H9 (cell line): Measurements from ENCODE around the gene CLECL1. TPM values are rescaled to one million over a fixed set of nuclear protein-coding genes. Genes with fewer than 3 reads are reported as not detected.

Source experiments
- DNase-seq: peaks from one replicate; pipeline ENCODE4 v3.0.0-alpha.2; 2017
- H2AFZ ChIP-seq: one replicate; pipeline ENCODE4 v1.6.1; 2013; ENCODE audit warnings: mild to moderate bottlenecking, low read length, control low read depth, moderate library complexity
- H2AK5ac ChIP-seq: 2 replicates; pipeline ENCODE4 v1.6.1; 2013; ENCODE audit warnings: low read length, control low read depth, mixed read lengths; ENCODE audit not compliant: insufficient read length
- H2BK120ac ChIP-seq: one replicate; pipeline ENCODE4 v1.6.1; 2013; ENCODE audit warnings: low read depth, mild to moderate bottlenecking, low read length, control low read depth, inconsistent platforms; ENCODE audit not compliant: poor library complexity, severe bottlenecking
- H2BK12ac ChIP-seq: 2 replicates; pipeline ENCODE4 v1.6.1; 2013; ENCODE audit warnings: low read length, control low read depth, mixed read lengths, low read depth; ENCODE audit not compliant: insufficient read length
- H2BK15ac ChIP-seq: 2 replicates; pipeline ENCODE4 v1.6.1; 2013; ENCODE audit warnings: low read depth, low read length, control low read depth
- H2BK20ac ChIP-seq: one replicate; pipeline ENCODE4 v1.6.1; 2013; ENCODE audit warnings: low read depth, mild to moderate bottlenecking, low read length, control low read depth, inconsistent platforms; ENCODE audit not compliant: poor library complexity, severe bottlenecking
- H2BK5ac ChIP-seq: 2 replicates; pipeline ENCODE4 v1.6.1; 2013; ENCODE audit warnings: low read length, control low read depth, mixed read lengths; ENCODE audit not compliant: insufficient read length
- H3K14ac ChIP-seq: 2 replicates; pipeline ENCODE4 v1.6.1; 2013; ENCODE audit warnings: low read length, control low read depth; ENCODE audit not compliant: insufficient read depth
- H3K18ac ChIP-seq: 2 replicates; pipeline ENCODE4 v1.6.1; 2013; ENCODE audit warnings: low read depth, mild to moderate bottlenecking, mixed read lengths, low read length, control low read depth; ENCODE audit not compliant: insufficient read length
- H3K23ac ChIP-seq: 2 replicates; pipeline ENCODE4 v1.6.1; 2013; ENCODE audit warnings: low read length, control low read depth, mixed read lengths, low read depth; ENCODE audit not compliant: insufficient read length
- H3K23me2 ChIP-seq: 2 replicates; pipeline ENCODE4 v1.6.1; 2013; ENCODE audit warnings: low read depth, mild to moderate bottlenecking, mixed read lengths, low read length, control low read depth; ENCODE audit not compliant: insufficient read length, poor library complexity, severe bottlenecking
- H3K27ac ChIP-seq: 2 replicates; pipeline ENCODE4 v1.5.1; 2013; ENCODE audit warnings: low read length, control low read depth, mixed read lengths, low read depth; ENCODE audit not compliant: insufficient read length
- H3K27me3 ChIP-seq: 2 replicates; pipeline ENCODE4 v1.6.1; 2013; ENCODE audit warnings: low read length, control low read depth, inconsistent platforms; ENCODE audit not compliant: insufficient read depth
- H3K4ac ChIP-seq: 2 replicates; pipeline ENCODE4 v1.6.1; 2013; ENCODE audit warnings: low read depth, mild to moderate bottlenecking, control low read depth, inconsistent platforms, low read length, moderate library complexity
- H3K4me1 ChIP-seq: 2 replicates; pipeline ENCODE4 v1.6.1; 2013; ENCODE audit warnings: low read length, control low read depth, inconsistent platforms; ENCODE audit not compliant: insufficient read depth
- H3K4me2 ChIP-seq: 2 replicates; pipeline ENCODE4 v1.6.1; 2013; ENCODE audit warnings: low read length, control low read depth, mixed read lengths; ENCODE audit not compliant: insufficient read length, insufficient read depth
- H3K56ac ChIP-seq: 2 replicates; pipeline ENCODE4 v1.6.1; 2013; ENCODE audit warnings: low read depth, mild to moderate bottlenecking, mixed read lengths, low read length, control low read depth; ENCODE audit not compliant: insufficient read length
- H3K79me1 ChIP-seq: 2 replicates; pipeline ENCODE4 v1.6.1; 2013; ENCODE audit warnings: low read depth, mild to moderate bottlenecking, moderate library complexity, low read length, control low read depth, inconsistent platforms; ENCODE audit not compliant: insufficient read depth, poor library complexity, severe bottlenecking
- H3K79me2 ChIP-seq: 2 replicates; pipeline ENCODE4 v1.6.1; 2013; ENCODE audit warnings: low read length, control low read depth, inconsistent platforms; ENCODE audit not compliant: insufficient read depth
- H3K9ac ChIP-seq: 2 replicates; pipeline ENCODE4 v1.6.1; 2013; ENCODE audit warnings: low read length, control low read depth, mixed read lengths; ENCODE audit not compliant: insufficient read length; ENCODE audit errors: extremely low read depth
- H3K9me3 ChIP-seq: one replicate; pipeline ENCODE4 v1.6.1; 2013; ENCODE audit warnings: low read depth, low read length, inconsistent platforms; ENCODE audit not compliant: control insufficient read depth
- H3T11ph ChIP-seq: one replicate; pipeline ENCODE4 v1.6.1; 2013; ENCODE audit warnings: mild to moderate bottlenecking, low read length, control low read depth, inconsistent platforms
- H4K20me1 ChIP-seq: one replicate; pipeline ENCODE4 v1.6.1; 2013; ENCODE audit not compliant: control insufficient read depth, insufficient read length, insufficient read depth
- H4K5ac ChIP-seq: 2 replicates; pipeline ENCODE4 v1.6.1; 2013; ENCODE audit warnings: low read depth, mild to moderate bottlenecking, mixed read lengths, low read length, control low read depth; ENCODE audit not compliant: insufficient read length
- H4K8ac ChIP-seq: replicated peaks from 2 replicates; pipeline ENCODE4 v1.6.1; 2013; ENCODE audit warnings: low read length, control low read depth, mixed read lengths, low read depth; ENCODE audit not compliant: insufficient read length
- H4K91ac ChIP-seq: 2 replicates; pipeline ENCODE4 v1.6.1; 2013; ENCODE audit warnings: low read depth, mild to moderate bottlenecking, moderate library complexity, mixed read lengths, low read length, control low read depth; ENCODE audit not compliant: insufficient read length
- H3K27ac Mint-ChIP-seq, 3 experiments: 2 replicates in 2 of 3; 3 replicates in 1 of 3; pipeline ENCODE4 v1.8.0; 2020 to 2021; ENCODE audit warnings: mixed read lengths in 3 of 3, mild to moderate bottlenecking in 1 of 3, moderate library complexity in 1 of 3
- H3K27me3 Mint-ChIP-seq: 2 replicates; pipeline ENCODE4 v1.8.0; 2021; ENCODE audit warnings: low read depth, mild to moderate bottlenecking, moderate library complexity, mixed read lengths
- H3K36me3 Mint-ChIP-seq, 3 experiments: 2 replicates in 2 of 3; 3 replicates in 1 of 3; pipeline ENCODE4 v1.8.0; 2020 to 2021; ENCODE audit warnings: low read depth in 3 of 3, mixed read lengths in 3 of 3; ENCODE audit not compliant: insufficient read depth in 1 of 3
- H3K4me1 Mint-ChIP-seq, 2 experiments: 2 replicates each; pipeline ENCODE4 v1.8.0; 2020; ENCODE audit warnings: mixed read lengths in 2 of 2
- H3K4me3 Mint-ChIP-seq, 2 experiments: 2 replicates in 1 of 2; 3 replicates in 1 of 2; pipeline ENCODE4 v1.8.0; 2020 to 2021; ENCODE audit warnings: mild to moderate bottlenecking in 2 of 2, mixed read lengths in 2 of 2, moderate library complexity in 1 of 2
- H3K9me3 Mint-ChIP-seq, 2 experiments: 2 replicates in 1 of 2; 3 replicates in 1 of 2; pipeline ENCODE4 v1.8.0; 2020; ENCODE audit warnings: mild to moderate bottlenecking in 2 of 2, mixed read lengths in 2 of 2, moderate library complexity in 1 of 2
- WGBS: extraction: QIAGEN DNeasy Blood & Tissue Kit; methylation state at CpG from one replicate; pipeline ENCODE4 v1.1.7; 2013; ENCODE audit warnings: missing lambda C conversion rate, low lambda C conversion rate, mixed read lengths; ENCODE audit not compliant: insufficient read length; ENCODE audit errors: extremely low coverage; 5-methylcytosine and 5-hydroxymethylcytosine counted together
- total RNA-seq: library from RNA; stranded (reverse); gene quantifications from 2 replicates; pipeline ENCODE4 v1.2.1, GENCODE V29; 2021
- TF ChIP-seq, protein P1 (sequence below): fragments of 200-600 bp; sonication (generic); conservative IDR thresholded peaks from 3 replicates; pipeline ENCODE4 v1.8.0; 2021; ENCODE audit warnings: antibody characterized with exemption, mild to moderate bottlenecking

CLECL1 gene
- total RNA-seq, 1 experiment from 2014 or later, result not detected

DNA sequence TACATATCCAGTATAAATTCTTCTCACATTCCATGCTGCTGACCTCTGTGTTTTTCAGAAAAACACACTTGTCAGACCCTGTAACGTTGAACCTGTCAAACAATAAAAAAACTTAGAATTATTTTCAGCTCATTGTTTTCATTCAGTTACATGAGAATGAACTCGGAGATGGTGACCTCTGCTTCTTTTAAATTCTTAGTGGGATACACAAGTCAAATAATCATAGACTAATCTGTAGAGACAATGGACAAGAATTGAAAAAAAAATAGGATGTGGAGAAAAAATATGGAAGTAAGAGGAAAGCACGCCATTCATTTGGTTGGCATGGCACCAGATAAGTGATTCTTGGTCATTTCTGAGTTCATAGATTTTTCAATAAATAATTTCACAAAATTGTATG lies 20.6 kb upstream of the CLECL1 start:
- Histone ChIP-seq H3K4me2 (no peak overlapping the region), H3K27ac (no peak overlapping the region), H4K20me1 (no peaks in the 10 kb centered on the region), H3K9ac (no peak overlapping the region), H3K79me1 (no peaks in the 10 kb centered on the region), H3K4me1 (no peaks in the 10 kb centered on the region), H2BK12ac (no peak overlapping the region), H2AK5ac (no peak overlapping the region), H4K8ac (no peak overlapping the region), H3K79me2 (no peaks in the 10 kb centered on the region), H3K27me3 (no peaks in the 10 kb centered on the region), H3T11ph (no peak overlapping the region), H4K91ac (no peak overlapping the region), H2BK120ac (no peak overlapping the region), H3K9me3 (no peaks in the 10 kb centered on the region), H3K23ac (no peak overlapping the region), H3K14ac (no peak overlapping the region), H2BK15ac (no peak overlapping the region), H3K56ac (no peak overlapping the region), H2BK5ac (no peak overlapping the region), H4K5ac (no peak overlapping the region), H3K23me2 (no peaks in the 10 kb centered on the region), H3K4ac (no peak overlapping the region), H2BK20ac (no peak overlapping the region), H2AFZ (no peak overlapping the region), H3K18ac (no peak overlapping the region)
- Mint-ChIP-seq H3K4me1 (peaks cover 13 to 21% of the 10 kb centered on the region in 2 experiments), H3K27ac (no peak overlapping the region), H3K36me3 (no peaks in the 10 kb centered on the region), H3K4me3 (no peak overlapping the region), H3K9me3 (no peaks in the 10 kb centered on the region), H3K27me3 (no peaks in the 10 kb centered on the region)
- TF ChIP-seq, protein P1, sequence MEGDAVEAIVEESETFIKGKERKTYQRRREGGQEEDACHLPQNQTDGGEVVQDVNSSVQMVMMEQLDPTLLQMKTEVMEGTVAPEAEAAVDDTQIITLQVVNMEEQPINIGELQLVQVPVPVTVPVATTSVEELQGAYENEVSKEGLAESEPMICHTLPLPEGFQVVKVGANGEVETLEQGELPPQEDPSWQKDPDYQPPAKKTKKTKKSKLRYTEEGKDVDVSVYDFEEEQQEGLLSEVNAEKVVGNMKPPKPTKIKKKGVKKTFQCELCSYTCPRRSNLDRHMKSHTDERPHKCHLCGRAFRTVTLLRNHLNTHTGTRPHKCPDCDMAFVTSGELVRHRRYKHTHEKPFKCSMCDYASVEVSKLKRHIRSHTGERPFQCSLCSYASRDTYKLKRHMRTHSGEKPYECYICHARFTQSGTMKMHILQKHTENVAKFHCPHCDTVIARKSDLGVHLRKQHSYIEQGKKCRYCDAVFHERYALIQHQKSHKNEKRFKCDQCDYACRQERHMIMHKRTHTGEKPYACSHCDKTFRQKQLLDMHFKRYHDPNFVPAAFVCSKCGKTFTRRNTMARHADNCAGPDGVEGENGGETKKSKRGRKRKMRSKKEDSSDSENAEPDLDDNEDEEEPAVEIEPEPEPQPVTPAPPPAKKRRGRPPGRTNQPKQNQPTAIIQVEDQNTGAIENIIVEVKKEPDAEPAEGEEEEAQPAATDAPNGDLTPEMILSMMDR, result no peak
- WGBS, result no CpG with 5 or more reads among the region's 3 CpGs
- no peak for DNase-seq
